ENCODE data around the gene RPS6KL1. TPM values are rescaled to one million over a fixed set of nuclear protein-coding genes. Genes with fewer than 3 reads are reported as not detected.

RPS6KL1 gene
- total and polyA plus RNA-seq, 5 experiments from 2014 or later = 0.50 to 6.4 (median 3.6) TPM

DNA sequence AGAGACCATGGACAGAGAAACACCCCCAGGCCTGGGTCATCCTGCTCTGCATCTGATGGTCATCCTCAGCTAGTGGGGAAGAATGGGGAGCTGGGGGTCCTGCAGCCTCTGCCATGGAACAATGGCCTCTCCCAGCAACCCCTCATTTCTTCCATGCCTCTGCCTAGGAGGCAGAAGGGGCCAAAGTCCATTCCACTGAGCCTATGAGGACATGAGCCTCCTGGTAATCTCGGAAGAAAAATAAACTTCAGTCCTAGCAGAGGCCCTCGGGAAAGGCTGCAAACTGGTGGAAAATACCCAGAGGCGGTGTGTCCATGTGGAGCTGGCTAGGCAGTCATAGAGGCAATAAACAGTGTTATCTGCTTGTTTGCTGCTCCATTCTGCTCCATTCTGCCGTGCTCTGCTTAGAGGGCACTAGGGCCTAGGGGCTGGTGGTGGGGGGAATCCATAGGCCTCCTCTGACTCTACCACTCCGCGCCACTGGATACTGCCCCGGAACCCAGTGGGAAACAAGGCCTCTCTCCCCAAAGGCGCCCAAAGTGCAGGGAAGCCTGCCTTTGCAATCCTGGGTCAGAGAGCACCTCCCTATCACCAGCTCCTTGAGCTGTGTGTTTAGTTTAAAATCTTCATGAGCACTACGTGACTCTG lies 27.9 kb upstream of the RPS6KL1 start:
- ATAC-seq = no peak

DNA sequence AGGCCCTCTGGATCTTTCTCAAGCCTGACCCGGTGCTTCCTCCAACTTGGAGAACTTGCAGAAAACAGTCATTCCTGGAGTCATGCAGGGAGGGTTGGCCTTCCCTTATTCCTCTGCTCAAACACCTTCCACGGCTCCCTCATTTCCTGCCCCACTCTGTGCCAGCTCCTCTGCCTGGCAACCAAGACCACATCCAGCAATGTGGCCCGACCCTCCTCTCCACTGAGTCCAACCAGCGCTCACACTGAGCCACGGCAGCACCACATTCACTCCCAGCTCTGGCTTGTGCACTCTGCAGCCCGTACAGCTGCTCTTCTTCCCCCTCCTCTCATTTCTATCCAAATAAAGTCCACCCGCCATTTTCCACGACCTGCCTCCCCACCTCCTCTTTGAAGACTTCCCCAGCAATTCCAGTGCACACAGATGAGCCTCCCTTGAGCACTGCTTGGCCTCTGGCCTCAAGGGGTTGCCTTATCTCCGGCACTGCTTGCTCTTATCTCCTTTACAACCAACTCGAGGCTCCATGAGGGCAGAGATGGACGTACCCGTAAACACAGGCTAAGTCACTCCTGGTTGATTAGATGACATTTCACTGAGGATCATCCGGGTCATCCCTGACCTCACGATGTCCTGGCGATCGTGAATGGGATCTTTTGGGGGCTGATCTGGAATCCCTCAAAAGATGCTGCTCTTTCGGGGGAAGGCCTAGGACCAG lies 27.0 kb upstream of the RPS6KL1 start:
- ATAC-seq = no peak
- Mint-ChIP-seq H3K36me3 (no peaks in the 10 kb centered on the region), H3K9me3 (no peaks in the 10 kb centered on the region), H3K27me3 (peaks cover 0 to 12% (median 2%) of the 10 kb centered on the region in 5 donors), H3K4me3 (no peak overlapping the region), H3K4me1 (peaks cover 7 to 8% (median 7%) of the 10 kb centered on the region in 4 donors), H3K27ac (no peak overlapping the region)
- DNase-seq = no peak
- POLR2A ChIA-PET = interaction anchor here (1.0 kb wide), 1 partner anchor 138 kb away, joined by 4 read pairs; no protein-coding TSS in a partner anchor

More for the DNA sequence above, 27.9 kb upstream of the RPS6KL1 start:
- no peaks in the 10 kb centered on the region for H3K9me3 Mint-ChIP-seq
- POLR2A ChIA-PET = no interaction called here
- peaks cover 0 to 12% (median 2%) of the 10 kb centered on the region in 5 donors for H3K27me3 Mint-ChIP-seq
- H3K27ac Mint-ChIP-seq = no peak overlapping the region
- no peaks in the 10 kb centered on the region for H3K36me3 Mint-ChIP-seq
- no peak overlapping the region for H3K4me3 Mint-ChIP-seq
- DNase-seq = no peak
- H3K4me1 Mint-ChIP-seq = peaks cover 7 to 8% (median 7%) of the 10 kb centered on the region in 4 donors

DNA sequence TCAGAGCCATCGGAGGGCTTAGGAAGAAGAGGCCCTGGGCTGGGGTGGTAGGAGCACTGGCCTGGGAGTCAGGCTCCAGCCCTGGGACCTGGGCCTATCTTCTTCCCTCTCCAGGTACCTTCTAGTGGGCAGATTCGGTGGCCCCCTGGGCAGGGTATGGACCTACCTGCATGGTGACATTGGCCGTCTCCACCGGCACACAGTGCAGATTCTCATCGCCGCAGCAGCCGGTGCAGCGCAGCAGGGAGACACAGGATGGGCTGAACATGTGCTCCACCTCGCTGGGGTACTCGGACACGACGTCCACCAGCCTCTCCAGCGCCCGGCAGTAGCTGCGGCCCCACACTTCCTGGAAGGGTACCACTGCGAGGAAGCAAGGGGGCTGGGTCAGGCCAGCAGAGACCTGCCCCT lies 26.1 kb upstream of the RPS6KL1 start:
- Mint-ChIP-seq H3K27ac (no peak overlapping the region), H3K4me1 (peaks cover 7 to 8% (median 7%) of the 10 kb centered on the region in 4 donors), H3K27me3 (peaks cover 0 to 12% (median 2%) of the 10 kb centered on the region in 5 donors), H3K36me3 (no peaks in the 10 kb centered on the region), H3K9me3 (no peaks in the 10 kb centered on the region), H3K4me3 (no peak overlapping the region)
- no peak for ATAC-seq
- POLR2A ChIA-PET = interaction anchor here (1.0 kb wide), 1 partner anchor 139 kb away, joined by 4 read pairs; no protein-coding TSS in a partner anchor
- no peak for DNase-seq

DNA sequence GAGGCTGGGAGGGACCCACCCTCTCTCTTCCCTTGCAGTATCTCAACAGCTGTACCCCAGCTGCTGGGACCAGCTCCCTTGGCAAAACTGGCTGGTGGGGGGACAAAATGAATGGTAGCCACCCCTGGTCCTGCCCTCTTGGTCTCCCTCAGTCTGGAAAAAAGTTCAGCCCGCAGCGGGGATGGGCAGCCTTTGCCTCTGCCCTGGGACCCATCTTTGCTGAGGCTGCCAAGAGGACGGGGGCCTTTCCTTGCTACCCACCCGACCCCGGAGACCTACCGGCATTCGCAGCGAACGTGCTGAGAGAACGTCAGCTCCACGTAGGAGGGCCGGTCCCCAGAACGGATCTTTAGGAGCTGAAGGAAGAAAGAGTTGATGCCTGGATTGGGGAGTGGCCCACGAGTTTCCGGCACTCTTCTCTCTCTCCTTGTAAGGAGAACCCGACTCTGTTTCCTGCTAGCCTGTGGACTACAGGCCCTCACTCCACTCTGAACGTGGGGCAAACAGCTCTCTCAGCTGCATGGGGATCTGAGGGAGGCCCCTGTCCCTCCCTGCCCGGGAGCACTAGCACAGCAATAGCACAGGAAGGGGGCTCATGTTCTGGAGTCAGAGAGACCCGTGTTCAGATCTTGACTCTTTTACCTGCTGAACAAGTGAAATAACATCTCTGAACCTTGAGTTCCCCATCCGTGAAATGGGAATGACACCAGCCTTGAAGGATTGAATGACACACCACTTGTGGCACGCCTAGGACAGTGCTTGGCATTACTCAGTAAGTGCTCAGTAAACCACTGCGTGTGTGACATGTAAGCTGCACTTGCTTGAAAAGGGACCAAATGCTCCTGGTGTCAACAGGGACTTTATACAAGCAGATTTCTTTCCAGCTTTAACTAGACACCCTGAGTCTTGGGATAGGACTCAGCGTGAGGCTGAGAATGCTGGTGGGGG lies 25.4 kb upstream of the RPS6KL1 start:
- no peak for DNase-seq
- Mint-ChIP-seq H3K4me1 (peaks cover 7 to 8% (median 8%) of the 10 kb centered on the region in 4 donors), H3K27ac (peak overlapping the region in 1 of 10 donors; percentile 50), H3K4me3 (no peak overlapping the region), H3K36me3 (no peaks in the 10 kb centered on the region), H3K27me3 (peaks cover 0 to 9% (median 2%) of the 10 kb centered on the region in 5 donors), H3K9me3 (no peaks in the 10 kb centered on the region)
- POLR2A ChIA-PET = interaction anchor here (1.0 kb wide), 1 partner anchor 140 kb away, joined by 4 read pairs; no protein-coding TSS in a partner anchor
- ATAC-seq = no peak

DNA sequence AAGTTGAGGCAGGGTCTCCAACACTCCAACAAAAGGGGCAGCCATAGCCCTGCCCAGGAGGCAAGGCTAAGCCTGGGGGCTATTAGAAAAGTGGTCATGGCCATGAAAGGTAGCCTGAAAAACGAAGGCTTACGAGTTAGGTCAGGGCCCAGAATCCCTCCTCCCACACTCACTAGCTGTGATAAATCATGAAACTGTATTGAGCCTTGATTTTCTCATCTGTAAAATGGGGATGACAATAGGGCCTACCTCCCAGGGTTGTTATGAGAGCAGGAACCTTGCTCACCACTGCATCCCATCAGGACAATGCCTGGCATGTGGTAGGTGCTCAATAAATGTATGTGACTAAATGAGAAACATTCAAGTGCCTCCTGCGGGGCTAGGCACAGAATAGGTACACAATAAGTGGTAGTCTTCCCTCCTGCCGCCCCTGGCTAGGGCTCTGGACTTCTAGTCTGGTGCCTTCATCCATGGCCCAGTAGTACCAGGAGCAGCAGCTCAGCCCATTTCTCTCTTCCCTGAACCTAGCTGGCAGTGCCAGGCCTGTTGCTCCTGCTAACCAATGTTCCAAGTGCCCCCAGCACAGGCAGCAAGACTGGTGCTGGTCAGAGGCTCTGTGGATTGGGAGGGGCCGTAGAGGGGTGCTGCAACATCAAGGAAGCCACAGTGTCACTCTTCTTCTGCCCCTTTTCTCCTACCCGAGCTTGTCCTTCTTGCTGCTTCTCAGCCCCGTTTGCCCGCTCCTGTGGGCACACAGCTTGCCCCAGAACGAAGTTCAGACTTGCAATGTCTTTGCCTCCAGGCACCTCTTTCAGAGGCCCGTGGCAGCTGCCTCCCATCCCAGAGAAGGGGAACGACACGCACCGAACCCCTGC lies 24.5 kb upstream of the RPS6KL1 start:
- H3K27me3 Mint-ChIP-seq = peaks cover 0 to 6% (median 2%) of the 10 kb centered on the region in 5 donors
- H3K4me3 Mint-ChIP-seq = no peak overlapping the region
- H3K27ac Mint-ChIP-seq = peak overlapping the region in 1 of 10 donors; percentile 37
- no peaks in the 10 kb centered on the region for H3K9me3 Mint-ChIP-seq
- ATAC-seq (no peak), DNase-seq (no peak)
- POLR2A ChIA-PET = no interaction called here
- no peaks in the 10 kb centered on the region for H3K36me3 Mint-ChIP-seq
- peaks cover 7 to 17% (median 17%) of the 10 kb centered on the region in 4 donors for H3K4me1 Mint-ChIP-seq

DNA sequence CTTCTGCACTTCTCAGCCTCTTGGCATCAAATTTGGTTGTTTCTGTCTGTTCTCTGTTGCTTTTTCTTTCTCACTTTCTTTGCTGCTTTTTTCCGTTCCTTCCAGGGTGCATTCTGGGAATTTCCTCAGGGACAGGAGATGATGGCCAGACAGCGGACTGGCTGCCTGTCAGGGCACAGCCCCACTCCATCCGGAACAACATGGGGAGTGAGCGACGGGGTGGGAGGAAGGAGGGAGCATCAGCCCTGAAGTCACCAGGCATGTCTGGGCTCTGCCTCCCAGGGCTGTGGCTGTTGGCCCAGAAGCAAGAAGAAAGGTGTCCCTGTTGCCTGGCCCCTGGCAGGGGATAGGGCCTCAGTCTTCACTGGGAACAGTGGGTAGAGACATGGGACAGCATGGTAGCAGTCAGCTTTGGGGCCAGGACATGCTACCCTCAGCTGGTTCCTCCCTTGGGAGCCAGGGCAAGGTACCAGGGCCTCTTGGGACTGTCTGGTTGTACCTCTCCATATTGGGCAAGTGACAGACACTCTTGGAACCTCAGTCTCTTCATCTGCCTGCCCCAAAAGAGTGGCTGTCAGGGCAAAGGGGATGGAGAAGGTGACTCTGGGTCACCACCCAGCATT lies 23.7 kb upstream of the RPS6KL1 start:
- POLR2A ChIA-PET = no interaction called here
- peak overlapping the region in 5 of 10 donors; percentile 47 to 81 (median 53) for H3K27ac Mint-ChIP-seq
- ATAC-seq = no peak

DNA sequence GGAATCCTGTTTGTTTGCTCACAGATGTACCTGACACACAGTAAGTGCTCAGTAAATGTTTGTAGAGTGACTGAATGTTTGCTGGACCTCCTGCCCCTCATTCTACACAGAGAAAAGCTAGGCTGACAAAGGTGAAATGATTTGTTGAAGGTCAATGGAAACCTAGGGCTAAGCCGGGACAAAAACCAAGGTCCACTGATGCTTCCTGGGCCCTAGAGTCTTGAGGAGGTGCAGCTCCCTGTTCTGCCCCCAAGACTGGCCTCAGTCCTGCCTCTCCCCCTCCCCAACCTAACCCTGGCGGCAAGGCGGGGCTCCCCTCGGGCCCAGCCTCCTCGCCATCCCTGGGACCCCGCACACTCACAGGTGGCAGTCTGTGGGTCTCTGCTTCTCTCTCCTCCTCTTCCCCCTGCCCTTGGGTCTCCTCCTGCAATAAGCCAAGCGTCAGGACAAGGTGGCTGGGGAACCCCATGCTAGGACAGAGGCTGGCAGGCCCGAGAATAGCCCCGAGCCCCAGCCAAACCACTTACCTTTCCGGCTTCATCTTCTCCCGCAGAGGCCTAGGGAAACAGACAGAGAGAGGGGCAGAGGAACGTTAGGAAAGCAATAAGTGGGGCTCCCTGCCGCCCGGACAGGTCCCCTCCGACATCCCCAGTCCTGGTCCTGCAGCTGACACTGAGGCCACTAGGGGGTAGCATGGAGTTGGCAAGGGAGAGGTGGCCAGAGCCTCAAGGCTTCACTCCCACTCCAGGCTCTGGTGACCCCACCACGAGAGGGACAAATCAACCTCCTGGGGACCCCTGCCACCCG lies 23.0 kb upstream of the RPS6KL1 start:
- H3K4me3 Mint-ChIP-seq = peak overlapping the region in 6 of 10 donors; percentile 6 to 64 (median 34)
- ATAC-seq (peak; percentile 74 to 75), DNase-seq (peak; percentile 51 to 88 (median 68))
- H3K9me3 Mint-ChIP-seq = no peaks in the 10 kb centered on the region
- H3K27ac Mint-ChIP-seq = peak overlapping the region in 9 of 10 donors; percentile 31 to 92 (median 71)
- H3K36me3 Mint-ChIP-seq = no peaks in the 10 kb centered on the region
- POLR2A ChIA-PET = no interaction called here
- H3K27me3 Mint-ChIP-seq = peaks cover 0 to 6% (median 0%) of the 10 kb centered on the region in 5 donors
- H3K4me1 Mint-ChIP-seq = peaks cover 10 to 32% (median 32%) of the 10 kb centered on the region in 4 donors

More for the DNA sequence above, 23.7 kb upstream of the RPS6KL1 start:
- peaks cover 8 to 25% (median 25%) of the 10 kb centered on the region in 4 donors for H3K4me1 Mint-ChIP-seq
- DNase-seq = no peak
- H3K27me3 Mint-ChIP-seq = peaks cover 0 to 6% (median 0%) of the 10 kb centered on the region in 5 donors
- H3K36me3 Mint-ChIP-seq = no peaks in the 10 kb centered on the region
- no peaks in the 10 kb centered on the region for H3K9me3 Mint-ChIP-seq
- H3K4me3 Mint-ChIP-seq = peak overlapping the region in 1 of 10 donors; percentile 32

DNA sequence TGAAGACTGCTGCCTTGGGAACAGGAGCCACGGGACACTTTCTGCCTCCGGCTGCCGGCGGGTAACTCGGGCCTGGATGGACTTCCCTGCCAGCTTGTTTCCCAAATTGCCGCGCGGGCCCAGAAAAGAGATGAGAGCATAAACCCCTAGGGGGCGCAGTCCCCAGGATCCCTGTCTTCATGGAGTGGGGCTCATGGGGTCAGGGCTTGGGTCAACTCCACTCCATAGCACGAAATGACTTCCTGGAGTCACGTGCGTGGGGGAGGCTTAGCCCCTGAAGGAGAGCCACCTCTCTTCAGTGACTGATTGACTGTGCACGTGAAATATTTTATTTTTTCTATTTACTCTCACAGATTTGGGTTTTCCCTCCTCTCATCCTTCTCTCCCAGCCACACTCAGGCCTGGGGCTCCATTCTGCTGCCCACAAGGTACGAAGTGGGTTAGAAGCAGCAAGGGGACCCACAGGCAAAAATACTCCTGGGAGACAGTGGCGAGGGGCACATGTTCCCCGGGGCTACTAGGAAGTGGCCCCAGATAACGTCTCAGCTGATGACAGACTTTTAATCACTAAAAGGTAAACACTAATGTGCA lies 22.3 kb upstream of the RPS6KL1 start:
- Mint-ChIP-seq H3K27ac (no peak overlapping the region), H3K36me3 (no peaks in the 10 kb centered on the region), H3K27me3 (peaks cover 0 to 6% (median 0%) of the 10 kb centered on the region in 5 donors), H3K9me3 (no peaks in the 10 kb centered on the region), H3K4me3 (no peak overlapping the region), H3K4me1 (peaks cover 10 to 39% (median 35%) of the 10 kb centered on the region in 4 donors)
- no peak for DNase-seq
- POLR2A ChIA-PET = no interaction called here
- ATAC-seq = no peak

DNA sequence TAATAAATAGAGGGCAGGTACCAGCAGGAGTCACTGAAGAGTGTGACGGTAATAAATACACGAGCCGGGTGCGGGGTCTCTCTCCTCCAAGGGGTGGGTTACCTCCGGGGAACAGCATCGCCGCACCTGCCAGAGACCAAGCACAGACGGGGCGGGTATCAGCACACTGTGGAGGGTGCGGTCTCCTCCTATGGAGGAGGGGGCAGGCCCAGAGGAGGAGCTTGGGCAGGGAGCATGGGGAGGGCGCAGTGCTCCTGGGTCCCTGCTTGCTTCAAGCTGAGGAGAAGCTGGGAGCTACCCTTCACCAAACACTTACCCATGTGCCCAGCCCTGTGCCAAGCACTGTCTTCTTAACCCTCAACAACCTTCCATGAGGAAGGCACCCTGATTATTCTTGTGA lies 19.5 kb upstream of the RPS6KL1 start:
- POLR2A ChIA-PET = interaction anchor here (0.7 to 1.2 kb wide), 2 partner anchors 60 to 62 kb away, joined by 4 to 7 read pairs; partner anchors contain the start of gene EIF2B2
- ATAC-seq = no peak
- peak overlapping the region; percentile 52 to 97 (median 94) for H3K27ac Mint-ChIP-seq

DNA sequence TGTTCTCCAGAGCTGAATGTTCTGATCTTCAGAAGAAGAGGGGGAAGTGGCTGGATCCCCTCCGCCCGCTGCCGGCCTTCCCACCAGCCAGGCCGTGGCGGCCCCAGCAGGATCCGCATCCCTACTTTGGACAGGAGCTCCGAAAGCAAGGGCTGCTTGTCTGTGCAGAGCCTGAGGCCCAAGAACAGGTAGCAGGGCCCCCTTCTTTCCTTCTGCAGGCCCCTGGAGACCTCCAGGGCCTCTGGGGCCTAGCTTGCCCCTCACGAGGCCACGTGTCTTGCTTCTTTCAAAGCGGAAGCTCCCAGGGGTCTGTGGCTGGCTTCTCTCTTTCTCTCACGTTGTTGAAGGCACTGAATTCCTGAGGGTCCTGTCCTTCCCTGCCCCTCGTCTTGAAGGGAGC lies 19.1 kb upstream of the RPS6KL1 start:
- H3K4me1 Mint-ChIP-seq = peaks cover 10 to 55% (median 49%) of the 10 kb centered on the region in 4 donors
- POLR2A ChIA-PET = interaction anchor here (0.7 to 1.2 kb wide), 3 partner anchors 60 to 141 kb away, joined by 3 to 5 read pairs (median 4); partner anchors contain the start of genes DLST and EIF2B2
- H3K9me3 Mint-ChIP-seq = peaks cover 0 to 12% (median 0%) of the 10 kb centered on the region in 9 donors
- ATAC-seq (no peak), DNase-seq (no peak)
- H3K27me3 Mint-ChIP-seq = peaks cover 0 to 2% (median 0%) of the 10 kb centered on the region in 5 donors
- H3K27ac Mint-ChIP-seq = peak overlapping the region; percentile 89 to 97 (median 94)
- no peaks in the 10 kb centered on the region for H3K36me3 Mint-ChIP-seq
- H3K4me3 Mint-ChIP-seq = peak overlapping the region; percentile 71 to 86 (median 80)

More for the DNA sequence above, 19.5 kb upstream of the RPS6KL1 start:
- Mint-ChIP-seq H3K4me3 (peak overlapping the region in 7 of 10 donors; percentile 19 to 82 (median 71)), H3K27me3 (peaks cover 0 to 2% (median 0%) of the 10 kb centered on the region in 5 donors), H3K4me1 (peaks cover 10 to 53% (median 45%) of the 10 kb centered on the region in 4 donors), H3K36me3 (no peaks in the 10 kb centered on the region), H3K9me3 (peaks cover 0 to 11% (median 0%) of the 10 kb centered on the region in 9 donors)
- DNase-seq = no peak
